Mesodermal cell (in vitro differentiated cells): ENCODE data around the gene COL25A1.
"Not testable (repeated sequence)": the region's sequence is repeated elsewhere in the genome, so short reads cannot be mapped to it uniquely, and the experiment has no call there.

Experiments
- H3K27ac ChIP-seq: 2 replicates; pipeline ENCODE4 v1.7.0; 2013; ENCODE audit warnings: mild to moderate bottlenecking, low read depth, low read length, moderate library complexity; ENCODE audit not compliant: severe bottlenecking
- H3K36me3 ChIP-seq: 2 replicates; pipeline ENCODE4 v1.7.1; 2013; ENCODE audit warnings: mild to moderate bottlenecking, low read length, moderate library complexity; ENCODE audit not compliant: control insufficient read depth, insufficient read depth
- H3K4me1 ChIP-seq: one replicate; pipeline ENCODE4 v1.7.1; 2013; ENCODE audit warnings: mild to moderate bottlenecking, low read length; ENCODE audit not compliant: insufficient read depth, control insufficient read depth, poor library complexity, severe bottlenecking
- H3K4me3 ChIP-seq: 2 replicates; pipeline ENCODE4 v1.7.0; 2013; ENCODE audit warnings: low read length, control low read depth, mild to moderate bottlenecking; ENCODE audit not compliant: insufficient read depth, poor library complexity, severe bottlenecking; ENCODE audit errors: extremely low read depth
- H3K9me3 ChIP-seq: 2 replicates; pipeline ENCODE4 v1.7.1; 2013; ENCODE audit warnings: mild to moderate bottlenecking, low read length, moderate library complexity; ENCODE audit not compliant: control insufficient read depth
- WGBS, 2 experiments: methylation state at CpG; one replicate each; pipeline ENCODE4 v1.1.5; 2013; ENCODE audit warnings: missing lambda C conversion rate in 2 of 2; ENCODE audit not compliant: insufficient coverage in 2 of 2; 5-methylcytosine and 5-hydroxymethylcytosine counted together

The COL25A1 gene

GRCh38 chr4:109021630-109022029 lies 280.8 kb downstream of the COL25A1 start:
- H3K4me3 ChIP-seq, H3K36me3 ChIP-seq, H3K27ac ChIP-seq: not testable (repeated sequence)
- peaks cover 14% of the 10 kb centered on the region for H3K4me1 ChIP-seq
- 91 to 100% methylated on average over 4 to 5 of the region's 6 CpGs for WGBS, 2 experiments
- peaks cover 13% of the 10 kb centered on the region for H3K9me3 ChIP-seq

GRCh38 chr4:109020861-109021260 lies 281.6 kb downstream of the COL25A1 start:
- WGBS, 2 experiments, result 100% methylated on average over 1 of the region's 4 CpGs
- peaks cover 13% of the 10 kb centered on the region for H3K9me3 ChIP-seq
- H3K4me3 ChIP-seq, result no peak overlapping the region
- no peaks in the 10 kb centered on the region for H3K36me3 ChIP-seq
- peaks cover 7% of the 10 kb centered on the region for H3K4me1 ChIP-seq
- no peak overlapping the region for H3K27ac ChIP-seq

- no peak overlapping the region for H3K4me3 ChIP-seq
- no peaks in the 10 kb centered on the region for H3K36me3 ChIP-seq
- no peak overlapping the region for H3K27ac ChIP-seq
- H3K9me3 ChIP-seq, result no peaks in the 10 kb centered on the region
- 84 to 98% methylated on average over 4 to 5 of the region's 5 CpGs for WGBS, 2 experiments
- H3K4me1 ChIP-seq, result no peaks in the 10 kb centered on the region
These were observed 286.3 kb downstream of the COL25A1 start for GRCh38 chr4:109016200-109016599.

- Histone ChIP-seq H3K36me3 (no peaks in the 10 kb centered on the region), H3K4me3 (no peak overlapping the region), H3K4me1 (no peaks in the 10 kb centered on the region), H3K27ac (no peak overlapping the region), H3K9me3 (no peaks in the 10 kb centered on the region)
- 91 to 100% methylated on average over 1 of the region's 2 CpGs for WGBS, 2 experiments
These were observed 287.0 kb downstream of the COL25A1 start for GRCh38 chr4:109015413-109015810.

- Histone ChIP-seq H3K4me1 (no peaks in the 10 kb centered on the region), H3K36me3 (no peaks in the 10 kb centered on the region), H3K27ac (no peak overlapping the region), H3K4me3 (no peak overlapping the region), H3K9me3 (no peaks in the 10 kb centered on the region)
- WGBS, 2 experiments, result 92 to 98% methylated on average over 5 to 6 of the region's 11 CpGs
These were observed 287.7 kb downstream of the COL25A1 start for GRCh38 chr4:109014593-109015412.

GRCh38 chr4:109012286-109012880 lies 290.1 kb downstream of the COL25A1 start:
- no peaks in the 10 kb centered on the region for H3K4me1 ChIP-seq
- 94 to 95% methylated on average over 28 to 37 of the region's 37 CpGs for WGBS, 2 experiments

GRCh38 chr4:109011241-109012026 lies 291.0 kb downstream of the COL25A1 start:
- Histone ChIP-seq H3K9me3 (no peaks in the 10 kb centered on the region), H3K36me3 (no peaks in the 10 kb centered on the region), H3K27ac (no peak overlapping the region), H3K4me1 (no peaks in the 10 kb centered on the region), H3K4me3 (no peak overlapping the region)
- 87 to 100% methylated on average over 2 of the region's 3 CpGs for WGBS, 2 experiments

More at GRCh38 chr4:109012286-109012880, 290.1 kb downstream of the COL25A1 start:
- Histone ChIP-seq H3K4me3 (no peak overlapping the region), H3K9me3 (no peaks in the 10 kb centered on the region), H3K27ac (no peak overlapping the region), H3K36me3 (no peaks in the 10 kb centered on the region)

GRCh38 chr4:109010521-109010920 lies 291.9 kb downstream of the COL25A1 start:
- no peaks in the 10 kb centered on the region for H3K4me1 ChIP-seq
- 83% methylated on average over 1 of the region's 2 CpGs; no CpG with 5 or more reads in 1 of the 2 experiments for WGBS, 2 experiments

GRCh38 chr4:109009909-109010308 lies 292.5 kb downstream of the COL25A1 start:
- H3K36me3 ChIP-seq, result no peaks in the 10 kb centered on the region
- no peaks in the 10 kb centered on the region for H3K9me3 ChIP-seq
- H3K27ac ChIP-seq, result no peak overlapping the region
- no peaks in the 10 kb centered on the region for H3K4me1 ChIP-seq
- H3K4me3 ChIP-seq, result no peak overlapping the region
- 80% methylated on average over 1 of the region's 1 CpG; no CpG with 5 or more reads in 1 of the 2 experiments for WGBS, 2 experiments

More at GRCh38 chr4:109010521-109010920, 291.9 kb downstream of the COL25A1 start:
- Histone ChIP-seq H3K4me3 (no peak overlapping the region), H3K9me3 (no peaks in the 10 kb centered on the region), H3K27ac (no peak overlapping the region), H3K36me3 (no peaks in the 10 kb centered on the region)

GRCh38 chr4:109007976-109008375 lies 294.5 kb downstream of the COL25A1 start:
- H3K9me3 ChIP-seq, result no peaks in the 10 kb centered on the region
- no peaks in the 10 kb centered on the region for H3K4me1 ChIP-seq
- no peaks in the 10 kb centered on the region for H3K36me3 ChIP-seq
- H3K27ac ChIP-seq, result no peak overlapping the region
- no peak overlapping the region for H3K4me3 ChIP-seq
- 56 to 59% methylated on average over 1 to 2 of the region's 2 CpGs for WGBS, 2 experiments
